Measurements from ENCODE around the gene SSBP4.
A peak's percentile ranks its signal among the peaks of the same experiment; 100 is the strongest.

SSBP4 gene

DNA sequence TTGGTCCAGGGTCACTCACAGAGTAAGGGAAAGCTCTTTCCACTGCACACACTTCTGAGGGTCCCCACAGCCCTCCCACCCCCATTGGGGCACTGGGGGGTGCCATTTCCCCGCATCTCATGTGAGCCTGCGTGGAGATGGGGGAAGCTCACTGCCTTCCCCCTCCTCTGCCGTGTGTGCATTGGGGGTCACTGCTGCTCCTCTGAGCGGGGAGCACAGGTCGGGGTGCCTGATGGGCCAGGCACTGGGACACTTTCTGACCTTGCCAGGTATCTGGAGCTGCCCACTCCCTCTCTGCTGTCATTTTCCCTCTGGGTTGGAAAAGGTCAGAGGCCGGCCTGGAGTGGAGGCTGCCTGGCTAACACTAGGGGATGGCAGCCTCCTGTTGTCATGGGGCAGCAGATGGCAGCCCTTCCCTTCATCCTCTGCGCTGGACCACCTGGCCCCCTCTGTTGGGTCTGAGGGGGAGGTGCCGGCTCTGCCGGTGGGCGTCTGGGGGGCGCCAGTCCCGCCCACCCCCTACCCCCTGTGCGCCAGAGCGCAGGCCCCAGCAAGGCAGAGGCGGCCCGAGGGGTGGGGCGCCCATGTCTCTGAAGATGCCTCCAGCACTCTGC lies 9.1 kb downstream of the SSBP4 start:
- no peak for DNase-seq
- no peak overlapping the region for H2AK5ac ChIP-seq (ENCODE audit: low read length)
- H3K4me2 ChIP-seq (ENCODE audit: low read length), result no peak overlapping the region
- H3K36me3 ChIP-seq (ENCODE audit: control insufficient read depth, insufficient read depth, low read length), result no peaks in the 10 kb centered on the region
- no peak overlapping the region for H2BK5ac ChIP-seq (ENCODE audit: low read length)
- no peak overlapping the region for H2BK15ac ChIP-seq (replicated peaks; ENCODE audit: low read depth)
- H3K79me2 ChIP-seq (ENCODE audit: control insufficient read depth, insufficient read depth, low read length), result peaks cover under 1% of the 10 kb centered on the region
- H3K56ac ChIP-seq (ENCODE audit: low read length), result no peak overlapping the region
- H3K9ac ChIP-seq (ENCODE audit: low read length), result no peak overlapping the region
- no peak overlapping the region for H3K4ac ChIP-seq (ENCODE audit: low read depth, low read length)
- H3K18ac ChIP-seq (ENCODE audit: low read length), result no peak overlapping the region
- H3K4me3 ChIP-seq (ENCODE audit: low read length), result no peak overlapping the region
- no peak overlapping the region for H4K5ac ChIP-seq (ENCODE audit: low read length)
- WGBS (ENCODE audit: extremely low coverage, insufficient coverage, low lambda C conversion rate), result no CpG with 5 or more reads among the region's 17 CpGs
- H3K27ac ChIP-seq (ENCODE audit: low read depth, low read length), result no peak overlapping the region
- no peak overlapping the region for H3K23ac ChIP-seq (ENCODE audit: low read length)
- peaks cover 2% of the 10 kb centered on the region for H3K79me1 ChIP-seq (ENCODE audit: low read length)
- H3K4me1 ChIP-seq (ENCODE audit: control insufficient read depth, low read depth, low read length), result peaks cover 2% of the 10 kb centered on the region
- H2BK120ac ChIP-seq (ENCODE audit: low read depth, low read length), result no peak overlapping the region
- H3K27me3 ChIP-seq (ENCODE audit: insufficient read depth, low read length, poor library complexity), result no peaks in the 10 kb centered on the region
- H4K8ac ChIP-seq (ENCODE audit: low read depth, low read length), result no peak overlapping the region

DNA sequence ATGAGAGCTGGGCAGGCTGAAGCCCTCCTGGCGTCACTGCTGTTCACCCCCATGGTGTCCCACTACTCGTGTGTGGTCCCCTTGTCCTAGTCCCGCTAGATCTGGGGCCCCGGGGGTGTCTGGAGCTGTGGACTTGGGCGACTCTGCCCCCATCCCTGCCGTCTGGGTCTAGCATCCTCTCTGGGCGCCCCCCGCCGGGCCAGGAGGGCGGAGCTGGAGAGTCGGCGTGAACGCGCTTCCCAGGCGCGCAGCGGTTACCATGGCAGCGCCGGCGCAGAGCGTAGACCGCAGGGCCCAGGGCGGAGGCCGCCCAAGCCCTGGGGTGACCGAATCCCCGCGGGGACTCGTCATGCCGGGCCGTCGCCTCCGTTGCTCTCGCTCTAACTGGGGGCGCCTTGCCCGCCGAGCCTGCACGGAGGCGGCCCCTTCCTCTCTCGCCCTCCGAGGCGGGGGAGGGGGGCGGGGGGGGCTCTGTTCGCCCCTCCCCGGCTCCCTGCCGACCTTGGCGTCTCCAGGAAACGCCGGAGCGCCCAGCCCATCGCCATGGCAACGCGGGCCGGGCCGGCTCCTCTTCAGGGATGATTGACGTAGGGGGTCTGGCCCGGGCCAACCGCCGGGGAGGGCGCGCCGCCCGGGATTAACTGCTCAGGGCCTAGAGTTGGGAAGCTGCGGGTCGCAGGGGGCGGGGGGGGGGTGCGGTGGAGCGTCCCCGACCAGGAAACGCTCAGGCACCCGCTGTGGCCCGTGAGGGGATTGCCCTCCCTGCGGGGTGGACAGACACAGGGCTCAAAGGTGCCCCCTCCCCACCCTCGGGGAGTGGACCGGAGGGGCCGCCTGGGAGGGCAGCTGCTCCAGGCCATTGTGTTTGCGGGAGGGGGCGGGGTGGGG lies 9.8 kb downstream of the SSBP4 start:
- no peak overlapping the region for H3K4me3 ChIP-seq (ENCODE audit: low read length)
- no peak overlapping the region for H2BK120ac ChIP-seq (ENCODE audit: low read depth, low read length)
- peak overlapping the region; percentile 5 for H3K4ac ChIP-seq (ENCODE audit: low read depth, low read length)
- H2BK15ac ChIP-seq (replicated peaks; ENCODE audit: low read depth), result no peak overlapping the region
- no peak overlapping the region for H3K23ac ChIP-seq (ENCODE audit: low read length)
- H3K4me2 ChIP-seq (ENCODE audit: low read length), result peak overlapping the region; percentile 68
- no peak overlapping the region for H4K8ac ChIP-seq (ENCODE audit: low read depth, low read length)
- H3K18ac ChIP-seq (ENCODE audit: low read length), result peak overlapping the region; percentile 22
- H4K5ac ChIP-seq (ENCODE audit: low read length), result no peak overlapping the region
- no peak overlapping the region for H2AK5ac ChIP-seq (ENCODE audit: low read length)
- H3K27ac ChIP-seq (ENCODE audit: low read depth, low read length), result peak overlapping the region; percentile 79
- peak; percentile 97 for DNase-seq
- H3K9ac ChIP-seq (ENCODE audit: low read length), result peak overlapping the region; percentile 69
- H3K56ac ChIP-seq (ENCODE audit: low read length), result peak overlapping the region; percentile 90
- no peak overlapping the region for H2BK5ac ChIP-seq (ENCODE audit: low read length)
- no peaks in the 10 kb centered on the region for H3K79me2 ChIP-seq (ENCODE audit: control insufficient read depth, insufficient read depth, low read length)
- peaks cover 2% of the 10 kb centered on the region for H3K4me1 ChIP-seq (ENCODE audit: control insufficient read depth, low read depth, low read length)
- H3K27me3 ChIP-seq (ENCODE audit: insufficient read depth, low read length, poor library complexity), result no peaks in the 10 kb centered on the region
- H3K79me1 ChIP-seq (ENCODE audit: low read length), result no peaks in the 10 kb centered on the region
- no CpG with 5 or more reads among the region's 77 CpGs for WGBS (ENCODE audit: extremely low coverage, insufficient coverage, low lambda C conversion rate)
- no peaks in the 10 kb centered on the region for H3K36me3 ChIP-seq (ENCODE audit: control insufficient read depth, insufficient read depth, low read length)

- no peak overlapping the region for H2BK15ac ChIP-seq (replicated peaks; ENCODE audit: low read depth)
- peak overlapping the region; percentile 5 for H3K4ac ChIP-seq (ENCODE audit: low read depth, low read length)
- no CpG with 5 or more reads among the region's 13 CpGs for WGBS (ENCODE audit: extremely low coverage, insufficient coverage, low lambda C conversion rate)
- no peaks in the 10 kb centered on the region for H3K79me2 ChIP-seq (ENCODE audit: control insufficient read depth, insufficient read depth, low read length)
- H3K4me3 ChIP-seq (ENCODE audit: low read length), result no peak overlapping the region
- H2BK120ac ChIP-seq (ENCODE audit: low read depth, low read length), result no peak overlapping the region
- no peaks in the 10 kb centered on the region for H3K27me3 ChIP-seq (ENCODE audit: insufficient read depth, low read length, poor library complexity)
- no peak overlapping the region for H2AK5ac ChIP-seq (ENCODE audit: low read length)
- H3K9ac ChIP-seq (ENCODE audit: low read length), result peak overlapping the region; percentile 69
- H3K36me3 ChIP-seq (ENCODE audit: control insufficient read depth, insufficient read depth, low read length), result no peaks in the 10 kb centered on the region
- peaks cover 2% of the 10 kb centered on the region for H3K4me1 ChIP-seq (ENCODE audit: control insufficient read depth, low read depth, low read length)
- no peak overlapping the region for H2BK5ac ChIP-seq (ENCODE audit: low read length)
- H3K27ac ChIP-seq (ENCODE audit: low read depth, low read length), result peak overlapping the region; percentile 73
- H4K8ac ChIP-seq (ENCODE audit: low read depth, low read length), result no peak overlapping the region
- no peak overlapping the region for H3K23ac ChIP-seq (ENCODE audit: low read length)
- DNase-seq, result peak; percentile 51
- no peak overlapping the region for H4K5ac ChIP-seq (ENCODE audit: low read length)
- peak overlapping the region; percentile 22 for H3K18ac ChIP-seq (ENCODE audit: low read length)
- H3K4me2 ChIP-seq (ENCODE audit: low read length), result peak overlapping the region; percentile 36
- H3K56ac ChIP-seq (ENCODE audit: low read length), result peak overlapping the region; percentile 85
- no peaks in the 10 kb centered on the region for H3K79me1 ChIP-seq (ENCODE audit: low read length)
Observed at GRCh38 chr19:18429717-18430416, 10.7 kb downstream of the SSBP4 start.

DNA sequence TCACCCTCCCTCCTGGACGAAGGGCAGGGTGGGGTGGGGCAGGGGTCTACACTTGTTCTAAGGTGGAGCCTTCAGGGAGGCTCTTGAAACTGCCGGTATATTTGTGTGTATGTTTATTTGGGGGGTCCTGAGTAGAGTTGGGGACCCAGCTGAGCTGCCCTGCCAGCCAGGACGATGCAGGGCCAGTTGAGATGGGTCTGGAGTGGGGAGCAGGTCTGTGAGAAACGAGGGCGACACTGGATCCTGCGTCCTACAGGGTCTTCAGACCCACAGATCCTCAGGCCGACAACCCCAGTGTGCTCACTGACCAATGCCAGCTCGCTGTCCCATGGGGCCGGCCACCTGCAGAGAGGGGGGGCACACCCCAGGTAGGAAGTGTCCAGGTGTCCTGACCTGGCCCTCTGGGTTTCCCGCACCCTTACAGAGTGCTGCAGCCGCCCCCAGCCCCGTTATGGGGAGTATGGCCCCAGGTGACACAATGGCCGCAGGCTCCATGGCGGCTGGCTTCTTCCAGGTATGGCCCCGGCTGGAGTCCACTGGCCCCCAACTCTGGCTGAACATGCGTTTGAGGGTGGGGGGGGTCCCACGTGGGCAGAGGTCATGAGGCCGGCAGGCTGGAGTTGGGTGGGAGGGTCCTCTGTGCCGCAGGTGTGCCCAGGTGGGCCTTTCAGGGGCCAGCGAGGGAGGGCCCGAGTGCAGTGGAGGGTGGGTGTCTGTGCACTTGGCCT lies 11.4 kb downstream of the SSBP4 start:
- Histone ChIP-seq H3K4me1 (ENCODE audit: control insufficient read depth, low read depth, low read length) (peaks cover 2% of the 10 kb centered on the region), H3K79me2 (ENCODE audit: control insufficient read depth, insufficient read depth, low read length) (no peaks in the 10 kb centered on the region), H2BK5ac (ENCODE audit: low read length) (no peak overlapping the region), H3K27me3 (ENCODE audit: insufficient read depth, low read length, poor library complexity) (no peaks in the 10 kb centered on the region), H3K9ac (ENCODE audit: low read length) (no peak overlapping the region), H4K5ac (ENCODE audit: low read length) (no peak overlapping the region), H3K4me2 (ENCODE audit: low read length) (no peak overlapping the region), H3K27ac (ENCODE audit: low read depth, low read length) (no peak overlapping the region), H2BK120ac (ENCODE audit: low read depth, low read length) (no peak overlapping the region), H3K36me3 (ENCODE audit: control insufficient read depth, insufficient read depth, low read length) (no peaks in the 10 kb centered on the region), H3K4ac (ENCODE audit: low read depth, low read length) (no peak overlapping the region), H3K79me1 (ENCODE audit: low read length) (no peaks in the 10 kb centered on the region), H3K4me3 (ENCODE audit: low read length) (no peak overlapping the region), H3K23ac (ENCODE audit: low read length) (no peak overlapping the region), H3K56ac (ENCODE audit: low read length) (no peak overlapping the region), H2BK15ac (replicated peaks; ENCODE audit: low read depth) (no peak overlapping the region), H4K8ac (ENCODE audit: low read depth, low read length) (no peak overlapping the region), H2AK5ac (ENCODE audit: low read length) (no peak overlapping the region), H3K18ac (ENCODE audit: low read length) (no peak overlapping the region)
- no CpG with 5 or more reads among the region's 21 CpGs for WGBS (ENCODE audit: extremely low coverage, insufficient coverage, low lambda C conversion rate)
- DNase-seq, result no peak

GRCh38 chr19:18431351-18432197 lies 12.4 kb downstream of the SSBP4 start:
- no peak overlapping the region for H3K9ac ChIP-seq (ENCODE audit: low read length)
- no peak for DNase-seq

More at GRCh38 chr19:18431351-18432197, 12.4 kb downstream of the SSBP4 start:
- H2AK5ac ChIP-seq (ENCODE audit: low read length), result no peak overlapping the region
- no peak overlapping the region for H3K4me3 ChIP-seq (ENCODE audit: low read length)
- H3K79me1 ChIP-seq (ENCODE audit: low read length), result no peaks in the 10 kb centered on the region
- H2BK15ac ChIP-seq (replicated peaks; ENCODE audit: low read depth), result no peak overlapping the region
- WGBS (ENCODE audit: extremely low coverage, insufficient coverage, low lambda C conversion rate), result no CpG with 5 or more reads among the region's 34 CpGs
- H2BK5ac ChIP-seq (ENCODE audit: low read length), result no peak overlapping the region
- no peak overlapping the region for H2BK120ac ChIP-seq (ENCODE audit: low read depth, low read length)
- H3K4ac ChIP-seq (ENCODE audit: low read depth, low read length), result no peak overlapping the region
- no peaks in the 10 kb centered on the region for H3K27me3 ChIP-seq (ENCODE audit: insufficient read depth, low read length, poor library complexity)
- no peak overlapping the region for H4K5ac ChIP-seq (ENCODE audit: low read length)
- peaks cover 2% of the 10 kb centered on the region for H3K4me1 ChIP-seq (ENCODE audit: control insufficient read depth, low read depth, low read length)
- peak overlapping the region; percentile 49 for H3K56ac ChIP-seq (ENCODE audit: low read length)
- H3K4me2 ChIP-seq (ENCODE audit: low read length), result no peak overlapping the region
- no peak overlapping the region for H3K18ac ChIP-seq (ENCODE audit: low read length)
- no peak overlapping the region for H3K23ac ChIP-seq (ENCODE audit: low read length)
- no peak overlapping the region for H4K8ac ChIP-seq (ENCODE audit: low read depth, low read length)
- H3K79me2 ChIP-seq (ENCODE audit: control insufficient read depth, insufficient read depth, low read length), result no peaks in the 10 kb centered on the region
- H3K27ac ChIP-seq (ENCODE audit: low read depth, low read length), result no peak overlapping the region
- peaks cover 4% of the 10 kb centered on the region for H3K36me3 ChIP-seq (ENCODE audit: control insufficient read depth, insufficient read depth, low read length)

Data from mesendoderm (in vitro differentiated cells).